OCI-LY7 (cell line): ENCODE measurements around the gene EML2. TPM values are rescaled to one million over a fixed set of nuclear protein-coding genes. Genes with fewer than 3 reads are reported as not detected.
A peak's percentile ranks its signal among the peaks of the same experiment; 100 is the strongest.

Source experiments
- BruUV-seq: library from RNA; stranded (reverse); fragments of 400-500 nt; replicated peaks from 2 replicates; lab custom pipeline; 2021; lab: Mats Ljungman, UMichigan
- CTCF ChIA-PET: fragments of 300-600 bp; sonication (Branson Sonifier 250); formaldehyde crosslinking; loops from one replicate; lab custom pipeline; 2022; ENCODE audit warnings: antibody characterized with exemption; ENCODE audit not compliant: unreplicated experiment; lab: Charles Lee
- POLR2A ChIA-PET: fragments of 300-600 bp; sonication (Branson Sonifier 250); formaldehyde crosslinking; loops from one replicate; lab custom pipeline; 2022; ENCODE audit warnings: antibody characterized with exemption; lab: Charles Lee
- DNase-seq: peaks from one replicate; pipeline ENCODE4 v3.0.0-alpha.2; 2015; ENCODE audit warnings: low spot score
- H2AFZ ChIP-seq: fragments of 200-600 bp; sonication (generic), shearing (Covaris generic); 2 replicates; pipeline ENCODE4 v1.6.1; 2014; ENCODE audit warnings: mild to moderate bottlenecking, antibody characterized with exemption, low read length, moderate library complexity
- H3K27ac ChIP-seq: fragments of 200-600 bp; sonication (generic); 2 replicates; pipeline ENCODE4 v1.5.1; 2014; ENCODE audit warnings: mixed run types, low read depth, mild to moderate bottlenecking, moderate library complexity, low read length, inconsistent platforms; ENCODE audit not compliant: poor library complexity, severe bottlenecking
- H3K36me3 ChIP-seq: fragments of 200-600 bp; sonication (generic); 2 replicates; pipeline ENCODE4 v1.6.1; 2014; ENCODE audit warnings: mild to moderate bottlenecking, antibody characterized with exemption, low read length, moderate library complexity, mixed read lengths; ENCODE audit not compliant: insufficient read depth
- H3K4me1 ChIP-seq: fragments of 200-600 bp; sonication (generic); 2 replicates; pipeline ENCODE4 v1.5.1; 2014; ENCODE audit warnings: mild to moderate bottlenecking, low read length; ENCODE audit not compliant: insufficient read depth, poor library complexity, severe bottlenecking
- H3K4me2 ChIP-seq: fragments of 200-600 bp; sonication (generic); 2 replicates; pipeline ENCODE4 v1.6.1; 2014; ENCODE audit warnings: mild to moderate bottlenecking, low read length
- H3K4me3 ChIP-seq: fragments of 200-600 bp; sonication (generic); 2 replicates; pipeline ENCODE4 v1.5.1; 2014; ENCODE audit warnings: mild to moderate bottlenecking, low read depth, low read length; ENCODE audit not compliant: poor library complexity, severe bottlenecking
- H3K79me2 ChIP-seq: fragments of 200-600 bp; sonication (generic); 2 replicates; pipeline ENCODE4 v1.6.1; 2016; ENCODE audit warnings: low read depth, mild to moderate bottlenecking, low read length, moderate library complexity, mixed read lengths; ENCODE audit not compliant: insufficient read depth
- H3K9me2 ChIP-seq: fragments of 200-600 bp; sonication (generic); 2 replicates; pipeline ENCODE4 v1.6.1; 2016; ENCODE audit warnings: mild to moderate bottlenecking, low read length, mixed read lengths; ENCODE audit not compliant: insufficient read depth
- H3K9me3 ChIP-seq: fragments of 200-600 bp; sonication (generic); 2 replicates; pipeline ENCODE4 v1.6.1; 2014; ENCODE audit warnings: mild to moderate bottlenecking, mixed run types, low read length, mixed read lengths
- H4K20me1 ChIP-seq: fragments of 200-600 bp; sonication (generic); 2 replicates; pipeline ENCODE4 v1.6.1; 2014; ENCODE audit warnings: mild to moderate bottlenecking, antibody characterized with exemption, low read length, moderate library complexity, mixed read lengths; ENCODE audit not compliant: insufficient read depth
- CTCF ChIP-seq: fragments of 200-600 bp; sonication (generic); conservative IDR thresholded peaks from 2 replicates; pipeline ENCODE4 v1.5.1; 2014; ENCODE audit warnings: mild to moderate bottlenecking, antibody characterized with exemption, low read length, moderate library complexity, mixed read lengths
- EZH2phosphoT487 ChIP-seq: fragments of 200-600 bp; sonication (generic); IDR thresholded peaks from 2 replicates; pipeline ENCODE4 v1.6.1; 2018; ENCODE audit warnings: low read depth, borderline replicate concordance, mild to moderate bottlenecking, mixed run types, antibody characterized with exemption, low read length, moderate library complexity, mixed read lengths
- intact Hi-C: fragments of 100-400 bp; cut with micrococcal nuclease; formaldehyde crosslinking; loops from one replicate; pipeline ENCODE4 v1.10.0; 2022; ENCODE audit not compliant: unreplicated experiment
- microRNA-seq: library from miRNA; unstranded; fragments of <30 nt; microRNA quantifications from one replicate; pipeline ENCODE4 v1.2.0, GENCODE V29; 2022; ENCODE audit warnings: borderline replicate concordance
- small RNA-seq: library from RNA; depleted of rRNA; stranded (forward); fragments of <200 nt; gene quantifications from one replicate; pipeline ENCODE3, GENCODE V24; 2014
- total RNA-seq, 2 experiments: library from RNA; depleted of rRNA in 1 of 2; stranded (reverse); fragments of >200 nt in 1 of 2; shearing (Covaris generic) in 1 of 2; gene quantifications; 2 replicates each; pipeline ENCODE4 v1.2.3, GENCODE V29; 2014 to 2022

The EML2 gene
- total RNA-seq, 2 experiments from 2014 or later = 26.1 to 47.5 TPM

GRCh38 chr19:45560038-45560437 lies 79.2 kb downstream of the EML2 start:
- Histone ChIP-seq H3K4me3 (no peak overlapping the region), H3K36me3 (no peaks in the 10 kb centered on the region; the same call in 1 of the 2 replicates), H3K9me3 (no peaks in the 10 kb centered on the region), H3K27ac (no peak overlapping the region), H3K79me2 (peaks cover 23% of the 10 kb centered on the region; the same call in 1 of the 2 replicates), H3K4me1 (peaks cover 51% of the 10 kb centered on the region), H4K20me1 (no peaks in the 10 kb centered on the region; the same call in 1 of the 2 replicates), H3K4me2 (no peak overlapping the region), H3K9me2 (no peaks in the 10 kb centered on the region), H2AFZ (no peak overlapping the region)
- POLR2A ChIA-PET = no interaction called here
- intact Hi-C loops = no loop called here
- no peak for TF ChIP-seq CTCF
- TF ChIP-seq EZH2phosphoT487 = no peak
- no peak for DNase-seq
- no TSS peak for BruUV-seq
- CTCF ChIA-PET = no interaction called here

Small RNAs within 50 kb of the gene (microRNA-seq; reads per million reads assigned to microRNA genes)
- gene MIR330 = 70.4 reads per million, percentile 52 among the genes with 10 or more reads in this experiment
- not detected for gene MIR642A
- gene MIR642B = not detected

Small RNAs within 50 kb of the gene (small RNA-seq; reads per million reads assigned to genes)
- gene MIR642A = not detected
- not detected for gene RN7SL836P

Other genes starting within 250 kb of the EML2 start
- 5.3 and 7.8 TPM in 2 replicates for gene PPP1R13L, start 234.3 kb downstream of the EML2 start, total RNA-seq (2014; rRNA removed; shearing (Covaris generic))
- 15.5 and 17.4 TPM in 2 replicates for gene PPP1R13L, start 234.3 kb downstream of the EML2 start, total RNA-seq (2022)
- 16.3 and 28.0 TPM in 2 replicates for gene POLR1G, start 232.8 kb downstream of the EML2 start, total RNA-seq (2014; rRNA removed; shearing (Covaris generic))
- 8.8 and 10.8 TPM in 2 replicates for gene POLR1G, start 232.8 kb downstream of the EML2 start, total RNA-seq (2022)
- gene ERCC1, start 215.5 kb downstream of the EML2 start, total RNA-seq (2014; rRNA removed; shearing (Covaris generic)) = 125 and 126 TPM in 2 replicates
- 46.2 and 59.4 TPM in 2 replicates for gene ERCC1, start 215.5 kb downstream of the EML2 start, total RNA-seq (2022)
- gene FOSB, start 171.4 kb downstream of the EML2 start, total RNA-seq (2014; rRNA removed; shearing (Covaris generic)) = 1.2 and 2.3 TPM in 2 replicates
- gene FOSB, start 171.4 kb downstream of the EML2 start, total RNA-seq (2022) = 2.1 and 2.4 TPM in 2 replicates
- gene RTN2, start 142.3 kb downstream of the EML2 start, total RNA-seq (2014; rRNA removed; shearing (Covaris generic)) = 1.5 and 8.6 TPM in 2 replicates
- 7.6 and 9.1 TPM in 2 replicates for gene RTN2, start 142.3 kb downstream of the EML2 start, total RNA-seq (2022)
- 1.4 and 1.6 TPM in 2 replicates for gene PPM1N, start 141.0 kb downstream of the EML2 start, total RNA-seq (2014; rRNA removed; shearing (Covaris generic))
- 2.8 and 2.9 TPM in 2 replicates for gene PPM1N, start 141.0 kb downstream of the EML2 start, total RNA-seq (2022)
- 37.4 and 62.8 TPM in 2 replicates for gene VASP, start 131.9 kb downstream of the EML2 start, total RNA-seq (2014; rRNA removed; shearing (Covaris generic))
- gene VASP, start 131.9 kb downstream of the EML2 start, total RNA-seq (2022) = 39.6 and 51.6 TPM in 2 replicates
- gene OPA3, start 54.6 kb downstream of the EML2 start, total RNA-seq (2014; rRNA removed; shearing (Covaris generic)) = 4.4 and 5.8 TPM in 2 replicates
- 10.6 and 12.0 TPM in 2 replicates for gene OPA3, start 54.6 kb downstream of the EML2 start, total RNA-seq (2022)
- 0.38 TPM in 1 of 2 replicates, not detected in the other for gene GPR4, start 37.2 kb downstream of the EML2 start, total RNA-seq (2014; rRNA removed; shearing (Covaris generic))
- not detected in 2 replicates for gene GPR4, start 37.2 kb downstream of the EML2 start, total RNA-seq (2022)
- 6.6 and 7.9 TPM in 2 replicates for gene GIPR, start 28.8 kb upstream of the EML2 start, total RNA-seq (2014; rRNA removed; shearing (Covaris generic))
- gene GIPR, start 28.8 kb upstream of the EML2 start, total RNA-seq (2022) = 23.3 and 24.6 TPM in 2 replicates
- 774 and 848 TPM in 2 replicates for gene SNRPD2, start 52.6 kb upstream of the EML2 start, total RNA-seq (2014; rRNA removed; shearing (Covaris generic))
- 518 and 523 TPM in 2 replicates for gene SNRPD2, start 52.6 kb upstream of the EML2 start, total RNA-seq (2022)
- 15.7 and 24.8 TPM in 2 replicates for gene QPCTL, start 53.3 kb upstream of the EML2 start, total RNA-seq (2014; rRNA removed; shearing (Covaris generic))
- gene QPCTL, start 53.3 kb upstream of the EML2 start, total RNA-seq (2022) = 25.1 and 26.3 TPM in 2 replicates
- gene FBXO46, start 91.5 kb upstream of the EML2 start, total RNA-seq (2014; rRNA removed; shearing (Covaris generic)) = 23.9 and 27.5 TPM in 2 replicates
- 31.7 and 32.2 TPM in 2 replicates for gene FBXO46, start 91.5 kb upstream of the EML2 start, total RNA-seq (2022)
- gene MEIOSIN, start 94.0 kb upstream of the EML2 start, total RNA-seq (2014; rRNA removed; shearing (Covaris generic)) = not detected in 2 replicates
- gene MEIOSIN, start 94.0 kb upstream of the EML2 start, total RNA-seq (2022) = not detected in 2 replicates
- gene SIX5, start 129.9 kb upstream of the EML2 start, total RNA-seq (2014; rRNA removed; shearing (Covaris generic)) = 9.4 and 10.2 TPM in 2 replicates
- gene SIX5, start 129.9 kb upstream of the EML2 start, total RNA-seq (2022) = 15.2 and 18.6 TPM in 2 replicates
- gene DMPK, start 143.1 kb upstream of the EML2 start, total RNA-seq (2014; rRNA removed; shearing (Covaris generic)) = 12.8 and 14.9 TPM in 2 replicates
- 34.7 and 46.9 TPM in 2 replicates for gene DMPK, start 143.1 kb upstream of the EML2 start, total RNA-seq (2022)
- gene DMWD, start 153.4 kb upstream of the EML2 start, total RNA-seq (2014; rRNA removed; shearing (Covaris generic)) = 27.1 and 43.2 TPM in 2 replicates
- gene DMWD, start 153.4 kb upstream of the EML2 start, total RNA-seq (2022) = 44.0 and 57.3 TPM in 2 replicates
- 0.16 and 0.21 TPM in 2 replicates for gene RSPH6A, start 175.9 kb upstream of the EML2 start, total RNA-seq (2014; rRNA removed; shearing (Covaris generic))
- gene RSPH6A, start 175.9 kb upstream of the EML2 start, total RNA-seq (2022) = 0.63 and 0.72 TPM in 2 replicates
- 84.4 and 116 TPM in 2 replicates for gene SYMPK, start 223.8 kb upstream of the EML2 start, total RNA-seq (2014; rRNA removed; shearing (Covaris generic))
- gene SYMPK, start 223.8 kb upstream of the EML2 start, total RNA-seq (2022) = 118 and 133 TPM in 2 replicates
- gene FOXA3, start 224.9 kb upstream of the EML2 start, total RNA-seq (2014; rRNA removed; shearing (Covaris generic)) = not detected in 2 replicates
- 0.57 TPM in 1 of 2 replicates, not detected in the other for gene FOXA3, start 224.9 kb upstream of the EML2 start, total RNA-seq (2022)
- gene IRF2BP1, start 246.7 kb upstream of the EML2 start, total RNA-seq (2014; rRNA removed; shearing (Covaris generic)) = 47.4 and 53.5 TPM in 2 replicates
- 25.4 and 30.9 TPM in 2 replicates for gene IRF2BP1, start 246.7 kb upstream of the EML2 start, total RNA-seq (2022)